NCI-H524 (cell line): ENCODE measurements around the gene KIF1B.

ENCODE experiments used
- DNase-seq, 2 experiments: peaks; one replicate each; lab custom pipeline; 2025; lab: John Stamatoyannopoulos, UW

KIF1B gene

DNA sequence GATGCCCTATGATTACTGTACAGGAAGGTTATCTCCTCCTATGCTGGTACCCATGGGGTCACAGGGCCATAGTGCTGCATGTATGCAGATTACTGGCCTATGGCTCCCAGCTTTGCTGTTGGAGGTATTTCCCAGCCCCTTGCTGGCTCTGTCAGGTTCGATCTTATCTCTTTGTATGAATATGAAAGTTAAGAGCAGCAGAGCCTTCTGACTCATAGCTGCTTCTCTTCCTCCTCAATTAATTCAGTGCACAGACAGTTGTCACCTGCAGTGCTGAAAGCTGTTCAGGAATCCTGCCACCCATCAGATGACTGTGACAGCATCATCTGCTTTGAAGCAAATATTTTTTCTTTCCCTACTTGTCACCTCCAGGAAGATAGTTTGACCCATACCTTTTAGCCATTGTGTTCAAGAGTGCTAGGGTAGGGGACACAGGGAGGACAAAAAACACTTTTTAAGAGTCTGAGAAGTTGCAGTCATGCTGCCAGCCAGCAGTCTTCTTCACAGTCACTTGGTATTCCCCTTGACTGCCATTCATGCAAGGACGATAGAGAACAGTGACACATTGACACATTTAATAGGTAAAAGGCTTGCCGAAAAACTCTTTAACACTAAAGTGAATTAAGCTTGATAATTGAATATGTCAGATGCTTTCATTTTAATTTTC is 73.1 kb downstream of the KIF1B start:
- no peak for DNase-seq

DNA sequence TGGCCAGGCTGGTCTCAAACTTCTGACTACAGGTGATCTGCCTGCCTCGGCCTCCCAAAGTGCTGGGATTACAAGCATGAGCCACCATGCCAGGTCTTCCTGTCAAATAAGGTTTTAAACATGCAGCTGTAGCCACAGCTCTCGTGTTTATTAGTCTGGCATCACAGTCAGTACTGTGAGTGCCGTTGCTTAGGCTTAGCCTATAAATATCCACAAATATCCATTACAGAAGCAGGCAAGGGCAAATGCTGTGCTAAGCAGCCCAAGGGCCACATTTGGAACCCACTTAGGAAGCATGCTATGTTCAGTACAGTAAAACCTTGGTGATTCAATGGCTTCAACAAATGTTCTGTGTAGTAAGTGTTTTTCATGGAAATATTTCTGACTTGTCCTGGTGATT is 75.9 kb downstream of the KIF1B start:
- no peak for DNase-seq

DNA sequence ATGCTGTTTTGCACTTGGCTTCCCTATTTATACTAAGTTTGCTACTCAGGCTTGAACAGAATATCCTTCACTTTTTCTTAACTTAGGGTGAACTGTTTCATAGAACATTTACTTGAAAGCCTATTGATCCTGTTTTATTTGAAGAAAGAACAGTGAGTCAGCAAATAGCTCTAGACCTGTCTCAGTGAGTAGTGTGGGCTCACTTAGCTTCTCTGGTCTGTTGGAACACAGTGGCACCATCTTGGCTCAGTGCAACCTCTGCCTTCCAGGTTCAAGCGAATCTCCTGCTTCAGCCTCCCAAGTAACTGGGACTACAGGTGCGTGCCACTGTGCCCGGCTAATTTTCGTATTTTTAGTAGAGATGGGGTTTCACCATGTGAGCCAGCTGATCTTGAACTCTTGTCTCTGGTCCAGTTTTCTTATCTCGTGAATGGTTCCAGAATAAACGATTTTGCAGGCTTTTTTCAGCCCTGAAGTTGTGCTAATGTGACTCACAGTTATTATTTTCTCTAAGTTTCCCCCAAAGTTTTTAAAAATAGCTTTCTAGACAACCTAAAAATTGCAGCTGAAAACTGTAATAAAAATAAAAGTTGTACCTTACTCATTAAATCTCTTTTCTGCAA is 76.8 kb downstream of the KIF1B start:
- DNase-seq, result no peak

DNA sequence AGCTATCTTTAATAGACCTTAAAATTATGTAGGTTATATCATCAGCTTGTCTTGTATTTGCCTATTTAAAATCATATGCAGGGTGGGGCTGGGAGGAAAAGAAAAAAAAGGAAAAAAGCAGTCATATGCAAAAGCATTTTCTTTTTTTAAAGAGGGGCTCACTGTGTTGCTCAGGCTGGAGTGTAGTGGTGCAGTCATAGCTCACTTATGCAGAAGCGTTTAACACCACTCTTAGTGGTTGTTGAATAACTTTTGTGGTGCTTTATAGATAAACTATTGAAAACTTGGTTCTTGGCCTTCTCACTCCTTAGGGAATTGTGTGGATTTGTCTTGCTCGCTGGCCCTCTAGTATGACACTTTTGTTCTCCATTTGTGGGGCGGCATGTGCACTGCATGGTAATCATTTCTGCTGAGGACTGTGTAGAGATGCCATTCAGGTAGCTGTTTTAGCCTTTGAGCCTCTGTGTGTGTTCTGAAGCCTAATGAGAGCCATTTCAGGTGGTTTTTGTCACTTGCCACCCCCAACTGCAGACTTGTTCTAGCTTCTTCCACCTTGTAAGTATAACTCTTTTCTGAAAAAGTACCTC is 77.8 kb downstream of the KIF1B start:
- no peak for DNase-seq

DNA sequence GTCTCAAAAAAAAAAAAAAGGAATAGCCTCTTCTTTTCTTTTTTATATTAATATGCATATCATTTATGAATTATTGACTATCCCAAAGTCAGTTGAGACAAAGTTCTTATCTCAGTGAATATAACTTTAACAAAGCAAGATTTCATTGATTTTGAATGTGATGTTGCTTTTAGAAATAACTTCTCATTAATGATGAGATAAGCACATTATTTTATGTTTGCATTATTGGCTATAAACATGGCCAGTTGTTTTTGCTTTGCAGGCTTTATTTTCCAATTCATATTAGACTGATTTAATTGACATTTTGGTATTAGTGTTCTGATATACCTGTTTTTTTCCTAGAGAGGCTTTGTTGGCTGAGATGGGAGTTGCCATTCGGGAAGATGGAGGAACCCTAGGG is 81.3 kb downstream of the KIF1B start:
- DNase-seq, result no peak

DNA sequence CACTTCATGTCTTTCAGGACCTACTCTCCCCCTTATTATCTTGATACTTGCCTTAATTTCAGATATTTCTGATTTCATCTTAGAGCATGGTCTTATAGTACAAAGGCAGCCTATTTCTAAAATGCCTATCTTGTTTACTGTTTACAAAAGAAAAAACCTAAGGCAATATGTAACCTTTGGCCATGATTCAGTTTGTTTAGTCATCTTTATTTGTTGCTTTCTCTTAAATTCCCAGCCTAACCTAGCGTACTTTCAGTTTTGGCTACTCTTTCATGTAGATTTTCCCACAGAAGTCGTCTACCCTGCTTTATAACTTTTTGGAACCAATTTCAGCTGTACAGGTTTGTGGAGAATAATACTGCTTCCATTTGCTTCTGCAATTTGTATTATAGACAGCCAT is 81.8 kb downstream of the KIF1B start:
- DNase-seq, result no peak

DNA sequence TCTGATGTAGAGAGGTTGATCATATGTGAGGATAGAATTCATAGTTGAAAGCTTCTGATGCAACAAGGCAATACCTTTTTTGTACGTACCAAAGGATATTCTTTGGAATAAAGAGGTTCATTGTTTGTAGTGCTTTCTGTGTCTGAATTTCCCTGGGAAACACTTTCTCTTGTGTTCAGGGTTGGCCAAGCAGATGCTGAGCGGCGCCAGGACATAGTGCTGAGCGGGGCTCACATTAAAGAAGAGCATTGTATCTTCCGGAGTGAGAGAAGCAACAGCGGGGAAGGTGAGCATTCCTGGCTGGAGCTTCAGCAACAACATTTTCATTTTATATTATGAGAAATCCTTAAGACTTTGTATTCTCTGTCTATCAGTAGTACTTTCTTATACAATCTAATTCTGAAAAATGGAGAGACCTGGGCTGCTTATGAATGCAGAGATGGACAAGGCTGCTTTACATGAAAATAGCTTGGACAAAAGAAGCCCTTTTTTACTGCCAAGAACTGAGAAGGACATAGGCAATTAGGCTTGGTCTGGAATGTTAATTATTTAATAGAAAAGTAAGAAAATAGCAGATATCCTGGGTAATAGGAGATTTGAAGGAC is 85.2 kb downstream of the KIF1B start:
- DNase-seq, result no peak

DNA sequence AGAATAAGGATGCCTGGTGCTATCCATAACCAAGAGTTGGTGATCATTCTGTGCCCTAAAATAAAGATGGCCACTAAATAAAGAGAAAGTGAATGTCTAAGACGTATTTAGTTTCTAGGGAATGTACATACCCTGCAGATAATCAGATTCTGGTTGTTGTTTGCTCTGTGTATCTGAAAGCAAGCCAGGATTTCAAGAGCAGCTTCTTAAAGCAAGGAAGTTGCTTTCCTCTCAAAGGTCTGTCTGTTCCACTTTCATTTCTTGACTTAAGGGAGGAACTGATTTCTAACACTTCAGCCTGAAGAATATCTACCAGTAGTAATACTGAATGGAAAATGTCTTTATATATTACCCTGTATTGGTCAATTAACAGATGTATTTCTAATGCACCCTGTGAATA is 88.8 kb downstream of the KIF1B start:
- DNase-seq, result no peak

DNA sequence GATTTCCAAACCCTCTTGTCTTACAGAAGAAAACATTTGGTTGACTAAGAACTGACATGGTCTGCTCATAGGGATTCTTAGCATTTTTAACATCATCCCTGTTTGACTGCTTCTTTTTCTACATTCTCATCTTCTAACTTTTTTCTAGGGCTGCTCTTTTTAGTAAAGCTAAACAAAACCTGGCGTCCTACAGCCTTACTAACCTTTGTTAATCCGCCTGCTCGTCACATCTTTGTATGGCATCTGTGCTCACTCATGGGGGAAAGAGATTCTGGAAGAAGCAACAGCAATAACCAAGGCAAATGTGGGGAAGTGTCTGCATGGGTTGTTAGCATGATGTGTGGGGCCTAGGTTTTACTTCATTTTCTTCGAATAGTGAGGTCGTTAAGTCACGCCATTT is 92.0 kb downstream of the KIF1B start:
- no peak for DNase-seq

DNA sequence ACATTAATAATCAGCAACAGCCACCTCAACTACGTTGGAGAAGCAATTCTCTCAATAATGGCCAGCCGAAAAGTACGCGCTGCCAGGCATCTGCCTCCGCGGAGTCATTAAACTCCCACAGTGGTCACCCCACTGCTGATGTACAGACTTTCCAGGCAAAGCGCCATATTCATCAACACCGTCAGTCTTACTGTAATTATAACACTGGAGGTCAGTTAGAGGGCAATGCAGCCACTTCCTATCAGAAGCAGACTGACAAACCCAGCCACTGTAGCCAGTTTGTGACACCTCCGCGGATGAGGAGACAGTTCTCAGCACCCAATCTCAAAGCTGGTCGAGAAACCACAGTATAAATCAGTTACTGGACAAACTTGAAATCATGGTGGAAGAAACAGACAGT is 93.9 kb downstream of the KIF1B start:
- no peak for DNase-seq

DNA sequence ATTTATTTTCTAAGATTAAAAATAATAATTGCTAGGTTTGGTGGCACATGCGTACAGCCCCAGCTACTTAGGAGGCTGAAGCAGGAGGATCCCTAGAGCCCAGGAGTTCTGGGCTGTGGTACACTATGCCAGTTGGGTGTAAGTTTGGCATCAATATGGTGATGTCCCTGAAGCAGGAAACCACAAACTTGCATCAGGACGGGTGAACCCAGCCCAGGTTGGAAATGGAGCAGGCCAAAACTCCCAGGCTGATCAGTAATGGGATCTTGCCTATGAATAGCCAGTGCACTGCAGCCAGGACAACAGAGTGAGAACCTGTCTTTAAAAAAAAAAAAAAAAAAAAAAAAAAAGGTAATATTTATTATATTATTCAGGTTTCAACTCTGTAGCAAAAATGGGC is 96.1 kb downstream of the KIF1B start:
- DNase-seq, result no peak

DNA sequence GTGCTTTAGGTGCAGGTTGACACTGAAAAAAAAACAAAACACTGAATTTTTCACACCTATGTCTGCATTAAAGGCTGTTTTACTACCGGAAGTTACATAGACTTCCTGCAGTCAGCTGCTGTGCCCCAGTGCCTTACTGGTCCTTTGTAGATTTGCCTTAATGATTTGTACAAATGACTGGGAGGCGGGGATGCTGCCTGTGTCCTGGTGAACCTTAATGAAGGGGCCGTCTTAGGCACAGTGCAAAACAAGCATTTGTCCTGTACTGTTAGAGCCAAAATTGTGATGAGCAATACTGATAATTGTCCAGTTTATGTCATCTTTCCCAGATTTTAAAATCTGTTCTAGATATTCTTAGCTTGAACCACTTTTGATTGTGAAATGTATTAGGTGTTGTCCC is 97.6 kb downstream of the KIF1B start:
- DNase-seq, result no peak

DNA sequence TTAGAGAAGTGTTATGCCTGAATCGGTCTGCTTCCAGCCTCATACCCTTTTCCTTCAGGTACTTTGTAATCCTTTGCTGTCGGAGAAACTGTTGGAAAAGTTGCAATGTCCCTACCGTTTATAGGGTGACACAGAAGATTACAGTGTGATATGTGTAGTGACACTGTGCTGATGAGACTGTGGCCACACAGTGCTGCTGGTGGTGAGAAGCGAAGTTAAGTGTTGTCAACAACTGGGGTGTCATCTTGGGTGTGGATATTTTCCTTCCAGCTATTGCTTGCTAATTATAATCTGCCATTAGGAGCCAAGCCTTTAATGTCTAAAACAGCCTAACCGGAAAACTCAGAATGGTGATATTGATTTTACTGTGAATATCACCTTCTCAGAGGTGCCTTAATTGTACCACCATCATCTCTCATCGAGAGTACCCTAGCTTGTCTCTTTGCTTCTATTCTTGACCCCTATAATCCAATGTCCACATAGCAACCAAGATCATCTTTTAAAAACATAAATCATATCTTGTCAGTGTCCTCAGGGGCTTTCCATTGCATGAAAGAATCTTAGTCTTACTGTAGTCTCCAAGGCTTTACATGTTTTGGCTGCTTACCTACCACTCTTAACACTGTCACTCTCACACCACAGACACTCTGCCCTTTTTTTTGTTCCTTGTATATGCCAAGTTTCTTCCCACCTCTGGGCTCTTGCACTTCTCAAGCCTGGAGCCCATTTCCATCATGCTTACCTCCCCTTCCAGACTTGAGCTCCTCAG is 99.1 kb downstream of the KIF1B start:
- DNase-seq, result no peak

DNA sequence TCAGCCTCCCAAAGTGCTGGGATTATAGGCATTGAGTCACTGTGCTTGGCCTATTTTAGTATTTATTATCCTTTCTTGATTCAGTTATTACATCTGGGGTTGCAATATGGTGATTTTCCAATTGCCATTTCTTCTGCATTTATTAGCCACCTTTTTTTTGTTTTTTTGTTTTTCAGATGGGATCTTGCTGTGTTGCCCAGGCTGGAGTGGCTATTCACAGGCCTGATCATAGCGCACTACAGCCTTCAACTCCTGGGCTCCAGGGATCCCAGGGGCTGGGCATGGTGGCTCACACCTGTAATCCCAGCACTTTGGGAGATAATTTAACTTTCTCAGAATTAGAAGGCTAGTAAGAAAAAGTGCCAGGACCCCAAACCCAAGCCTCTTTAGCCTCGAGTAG is 106.4 kb downstream of the KIF1B start:
- DNase-seq, result no peak

DNA sequence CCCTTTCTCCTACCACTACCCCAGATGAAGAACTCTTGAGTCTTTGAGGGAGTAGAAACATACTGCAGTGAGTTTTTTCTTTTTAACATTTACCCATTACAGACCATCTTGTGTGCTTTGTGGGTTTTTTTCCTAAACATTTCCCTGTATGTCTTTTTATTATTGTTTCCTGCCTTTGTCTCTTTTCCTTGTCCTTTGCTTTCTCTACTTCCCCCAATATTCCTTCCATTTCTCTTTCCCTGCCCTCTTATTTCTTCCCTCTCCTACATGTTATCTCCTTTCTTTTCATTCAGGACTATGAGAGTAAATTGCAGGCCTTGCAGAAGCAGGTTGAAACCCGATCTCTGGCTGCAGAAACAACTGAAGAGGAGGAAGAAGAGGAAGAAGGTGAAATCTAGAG is 109.4 kb downstream of the KIF1B start:
- no peak for DNase-seq

DNA sequence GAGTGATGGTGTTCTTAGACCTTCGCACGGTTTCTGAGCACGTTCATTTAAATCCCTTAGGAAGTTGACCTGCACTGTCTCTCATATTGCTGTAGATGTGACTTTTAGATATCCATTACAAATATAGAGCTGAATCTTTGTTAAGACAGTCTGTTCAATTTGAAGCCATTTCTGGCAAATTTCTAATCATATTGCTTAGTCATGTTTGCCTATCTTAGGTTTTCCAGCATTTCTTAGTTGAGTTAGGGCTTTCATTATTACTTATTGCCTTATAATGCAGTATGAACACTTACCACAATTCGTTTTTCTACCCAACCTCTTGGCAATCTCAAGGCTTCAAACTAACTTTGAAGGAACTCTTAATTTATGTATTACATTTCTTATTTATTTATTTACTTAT is 110.0 kb downstream of the KIF1B start:
- DNase-seq, result no peak

DNA sequence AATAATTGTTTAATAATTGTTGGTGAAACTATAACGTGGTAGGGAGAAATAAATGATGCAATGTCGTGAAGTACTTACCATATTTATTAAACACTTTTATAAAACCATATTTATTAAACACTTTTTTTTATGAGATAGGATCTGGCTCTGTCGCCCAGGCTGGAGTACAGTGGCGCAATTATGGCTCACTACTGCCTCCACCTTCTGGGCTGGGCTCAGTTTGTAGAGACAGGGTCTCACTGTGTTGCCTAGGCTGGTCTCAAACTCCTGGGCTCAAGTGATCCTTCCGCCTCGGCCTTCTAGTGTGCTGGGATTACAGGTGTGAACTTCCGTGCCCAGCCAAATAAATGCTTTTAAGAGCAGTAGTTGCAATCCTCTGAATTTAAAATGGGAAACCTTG is 112.5 kb downstream of the KIF1B start:
- DNase-seq, result no peak

DNA sequence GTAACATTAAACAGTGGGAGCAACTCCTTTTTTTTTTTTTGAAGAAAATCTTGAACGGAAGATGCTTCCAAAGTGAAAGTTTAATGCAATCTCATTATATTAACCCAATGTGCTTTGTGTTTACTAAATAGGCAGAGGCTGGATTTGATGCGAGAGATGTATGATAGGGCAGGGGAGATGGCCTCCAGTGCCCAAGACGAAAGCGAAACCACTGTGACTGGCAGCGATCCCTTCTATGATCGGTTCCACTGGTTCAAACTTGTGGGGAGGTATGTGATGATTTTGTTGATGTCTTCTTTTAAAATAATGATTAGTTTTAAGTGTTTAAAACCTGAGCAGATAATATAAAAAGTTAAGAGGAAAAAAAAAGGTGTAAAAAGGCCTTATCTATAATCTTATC is 114.3 kb downstream of the KIF1B start:
- no peak for DNase-seq

DNA sequence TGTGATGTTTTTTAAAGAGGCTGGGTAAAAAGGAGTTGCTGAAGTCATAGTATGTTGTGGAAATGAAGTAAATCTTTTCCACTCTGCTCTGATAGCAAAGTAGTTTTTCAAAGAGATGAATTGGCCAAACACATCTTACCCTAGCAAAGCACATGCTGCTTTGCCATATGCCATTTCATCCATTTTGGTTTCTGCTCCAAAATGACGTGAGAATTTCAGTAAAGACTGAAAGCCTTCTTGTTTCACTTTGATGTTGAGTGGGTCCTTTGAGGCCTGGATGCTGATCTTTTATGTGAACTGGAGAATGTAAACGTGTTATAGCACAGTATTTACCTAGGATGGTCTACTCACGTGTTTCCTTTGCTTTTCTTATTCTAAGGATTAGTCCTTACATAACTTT is 115.2 kb downstream of the KIF1B start:
- DNase-seq, result no peak

DNA sequence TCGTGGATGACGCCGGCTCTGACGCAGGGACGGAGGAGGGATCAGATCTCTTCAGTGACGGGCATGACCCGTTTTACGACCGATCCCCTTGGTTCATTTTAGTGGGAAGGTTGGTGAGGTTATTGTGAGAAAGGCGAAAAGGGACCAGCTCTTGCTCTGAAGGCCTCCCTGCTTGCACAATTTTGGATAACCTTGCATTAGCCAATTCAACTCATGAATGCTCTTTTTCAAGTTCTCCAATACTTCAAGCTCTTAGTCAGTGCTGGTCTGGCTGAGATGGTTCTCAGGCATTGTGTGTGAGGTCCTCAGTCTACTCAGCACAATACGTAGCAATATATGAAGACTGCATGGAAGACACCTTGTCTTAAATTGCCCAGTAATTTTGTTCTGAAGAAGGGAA is 115.9 kb downstream of the KIF1B start:
- DNase-seq, result no peak

DNA sequence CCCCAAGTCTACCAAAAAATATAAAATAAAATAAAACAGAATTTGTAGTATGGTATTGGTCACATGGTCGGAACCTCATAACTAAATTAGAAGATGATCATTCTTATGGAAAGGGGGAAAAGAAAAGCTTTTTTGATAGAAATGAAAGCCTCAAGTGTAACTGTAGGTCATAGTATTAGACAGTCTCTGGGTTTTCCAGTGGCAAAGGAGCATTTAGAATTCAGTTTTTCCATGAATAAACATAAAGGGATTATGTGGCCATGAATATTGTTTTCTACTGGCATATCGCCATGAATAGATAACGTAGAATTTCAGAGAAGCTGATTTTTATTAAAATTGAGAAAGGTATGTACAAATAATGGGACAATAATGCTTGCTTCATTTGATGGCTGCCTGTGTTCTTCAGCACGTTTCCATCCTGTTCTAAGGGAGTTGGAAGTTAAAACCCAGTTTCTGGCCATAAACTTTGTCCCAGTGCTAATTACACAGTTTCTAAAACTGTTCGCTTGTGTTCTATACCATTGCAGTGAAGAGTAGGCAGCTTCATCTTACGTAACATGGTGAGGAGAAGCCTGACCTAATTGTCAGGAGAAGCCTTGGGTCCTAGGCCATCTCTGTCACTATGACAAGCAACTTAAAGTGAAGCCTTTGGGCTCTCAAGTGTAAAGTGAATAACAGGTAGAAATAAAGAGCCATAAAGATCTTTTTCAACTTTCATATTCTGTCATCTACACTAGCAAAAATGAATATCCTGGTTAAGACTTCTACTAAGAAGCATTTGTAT is 118.0 kb downstream of the KIF1B start:
- no peak for DNase-seq

DNA sequence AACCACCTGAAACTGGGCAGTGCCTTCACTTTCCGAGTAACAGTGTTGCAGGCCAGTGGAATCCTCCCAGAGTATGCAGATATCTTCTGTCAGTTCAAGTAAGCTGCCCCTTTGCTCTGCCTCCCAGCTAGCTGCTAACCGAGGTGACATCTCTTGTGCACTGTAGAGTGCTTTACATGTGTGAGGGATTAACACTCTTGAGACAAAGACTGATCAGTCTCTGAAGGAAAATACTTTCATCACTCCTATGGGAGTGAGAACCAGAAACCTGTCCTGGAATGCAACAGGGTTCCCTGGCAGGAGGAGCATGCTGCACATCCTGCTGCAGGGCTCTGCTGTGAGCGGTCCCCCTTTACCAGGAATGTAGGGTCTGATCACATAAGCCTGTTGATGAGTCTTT is 127.1 kb downstream of the KIF1B start:
- no peak for DNase-seq
